Esophagus (tissue), 2 donors: ENCODE data around the gene WNT9A. TPM values are rescaled to one million over a fixed set of nuclear protein-coding genes. Genes with fewer than 3 reads are reported as not detected.

Source experiments
- H3K27ac ChIP-seq, 2 donors: one replicate each; pipeline ENCODE4 v1.5.1; 2013; ENCODE audit warnings: low read depth in 2 of 2, mild to moderate bottlenecking in 2 of 2, inconsistent platforms in 1 of 2, low read length in 1 of 2, moderate library complexity in 1 of 2
- H3K27me3 ChIP-seq, 2 donors: one replicate each; pipeline ENCODE4 v1.6.1; 2013; ENCODE audit warnings: low read length in 2 of 2, control low read depth in 1 of 2, mild to moderate bottlenecking in 1 of 2; ENCODE audit not compliant: insufficient read depth in 2 of 2, control insufficient read depth in 1 of 2
- H3K36me3 ChIP-seq, 2 donors: one replicate each; pipeline ENCODE4 v1.6.1; 2013; ENCODE audit warnings: low read length in 1 of 2; ENCODE audit not compliant: control insufficient read depth in 2 of 2, insufficient read depth in 2 of 2
- H3K4me1 ChIP-seq, 2 donors: one replicate each; pipeline ENCODE4 v1.6.1; 2013; ENCODE audit warnings: low read length in 1 of 2; ENCODE audit not compliant: control insufficient read depth in 2 of 2, insufficient read depth in 2 of 2
- H3K4me3 ChIP-seq, 2 donors: one replicate each; pipeline ENCODE4 v1.5.1; 2013; ENCODE audit warnings: low read length in 2 of 2, mild to moderate bottlenecking in 2 of 2, low read depth in 1 of 2, moderate library complexity in 1 of 2
- H3K9me3 ChIP-seq, 2 donors: one replicate each; pipeline ENCODE4 v1.6.1; 2013; ENCODE audit warnings: mild to moderate bottlenecking in 2 of 2, low read depth in 1 of 2, low read length in 1 of 2, moderate library complexity in 1 of 2; ENCODE audit not compliant: control insufficient read depth in 2 of 2, insufficient read depth in 1 of 2
- WGBS, 2 donors: extraction: QIAGEN DNeasy Blood & Tissue Kit; methylation state at CpG; one replicate each; pipeline ENCODE4 v1.1.7; 2013; 5-methylcytosine and 5-hydroxymethylcytosine counted together
- polyA plus RNA-seq, 2 donors: library from polyadenylated mRNA; stranded (reverse); fragments of 200-250 nt; gene quantifications; one replicate each; pipeline ENCODE4 v1.2.3, GENCODE V29; 2013
- donor health status: healthy with polysubstance abuse.
- donor health status: Bipolar disorder and iron deficiency.

The WNT9A gene
- polyA plus RNA-seq, 2 donors = 2.3 to 3.6 TPM

- H3K27ac ChIP-seq = no peak overlapping the region
- peaks cover 0 to 21% of the 10 kb centered on the region in 2 donors for H3K4me1 ChIP-seq
- H3K9me3 ChIP-seq = peaks cover 0 to 3% of the 10 kb centered on the region in 2 donors
- no peak overlapping the region for H3K4me3 ChIP-seq
- 53 to 74% methylated on average over 36 to 38 of the region's 38 CpGs for WGBS, 2 donors
- H3K27me3 ChIP-seq = no peaks in the 10 kb centered on the region
- peaks cover 0 to 18% of the 10 kb centered on the region in 2 donors for H3K36me3 ChIP-seq
These were observed 22.7 kb downstream of the WNT9A start for GRCh38 chr1:227924833-227925574.

DNA sequence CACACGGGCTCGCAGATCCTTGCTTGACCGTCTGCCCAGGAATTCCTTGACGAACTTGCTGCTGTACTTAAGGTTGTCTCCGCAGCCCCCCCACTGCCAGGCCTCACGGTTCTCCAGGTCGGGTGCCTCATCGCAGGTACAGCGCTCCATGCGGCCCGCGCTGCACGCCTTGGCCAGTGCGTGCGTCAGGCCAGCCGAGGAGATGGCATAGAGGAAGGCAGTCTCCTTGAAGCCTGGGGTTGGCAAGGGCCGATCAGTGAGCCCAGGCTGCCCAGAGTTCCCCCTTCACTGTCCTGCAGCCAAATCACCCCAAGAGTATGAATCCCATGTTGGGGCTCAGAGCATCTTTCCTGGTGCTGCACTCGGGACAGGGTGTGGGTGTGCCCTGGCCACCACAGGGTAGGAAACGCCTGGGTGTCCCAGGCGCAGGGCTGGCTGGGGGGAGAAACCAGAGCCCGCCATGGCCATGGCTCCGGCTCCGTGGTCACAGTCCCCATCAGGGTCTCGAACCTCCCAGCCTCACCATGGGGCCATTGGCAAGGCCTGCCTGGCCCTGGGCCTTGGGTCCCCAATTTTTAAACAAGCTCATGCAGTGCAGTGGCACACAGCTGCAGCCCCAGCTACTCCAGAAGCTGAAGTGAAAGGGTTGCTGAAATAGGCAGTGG, 23.4 kb downstream of the WNT9A start:
- H3K36me3 ChIP-seq = peaks cover 0 to 18% of the 10 kb centered on the region in 2 donors
- no peaks in the 10 kb centered on the region for H3K27me3 ChIP-seq
- 88 to 93% methylated on average over 23 to 24 of the region's 24 CpGs for WGBS, 2 donors

GRCh38 chr1:227923353-227924167, 24.2 kb downstream of the WNT9A start:
- WGBS, 2 donors = 83 to 87% methylated on average over 17 to 18 of the region's 18 CpGs
- peaks cover 0 to 21% of the 10 kb centered on the region in 2 donors for H3K4me1 ChIP-seq
- no peaks in the 10 kb centered on the region for H3K27me3 ChIP-seq
- peaks cover 0 to 18% of the 10 kb centered on the region in 2 donors for H3K36me3 ChIP-seq
- no peak overlapping the region for H3K27ac ChIP-seq
- no peak overlapping the region for H3K4me3 ChIP-seq
- H3K9me3 ChIP-seq = peaks cover 0 to 3% of the 10 kb centered on the region in 2 donors

More for the DNA sequence above, 23.4 kb downstream of the WNT9A start:
- Histone ChIP-seq H3K27ac (no peak overlapping the region), H3K4me1 (peaks cover 0 to 21% of the 10 kb centered on the region in 2 donors), H3K9me3 (peaks cover 0 to 3% of the 10 kb centered on the region in 2 donors), H3K4me3 (no peak overlapping the region)

DNA sequence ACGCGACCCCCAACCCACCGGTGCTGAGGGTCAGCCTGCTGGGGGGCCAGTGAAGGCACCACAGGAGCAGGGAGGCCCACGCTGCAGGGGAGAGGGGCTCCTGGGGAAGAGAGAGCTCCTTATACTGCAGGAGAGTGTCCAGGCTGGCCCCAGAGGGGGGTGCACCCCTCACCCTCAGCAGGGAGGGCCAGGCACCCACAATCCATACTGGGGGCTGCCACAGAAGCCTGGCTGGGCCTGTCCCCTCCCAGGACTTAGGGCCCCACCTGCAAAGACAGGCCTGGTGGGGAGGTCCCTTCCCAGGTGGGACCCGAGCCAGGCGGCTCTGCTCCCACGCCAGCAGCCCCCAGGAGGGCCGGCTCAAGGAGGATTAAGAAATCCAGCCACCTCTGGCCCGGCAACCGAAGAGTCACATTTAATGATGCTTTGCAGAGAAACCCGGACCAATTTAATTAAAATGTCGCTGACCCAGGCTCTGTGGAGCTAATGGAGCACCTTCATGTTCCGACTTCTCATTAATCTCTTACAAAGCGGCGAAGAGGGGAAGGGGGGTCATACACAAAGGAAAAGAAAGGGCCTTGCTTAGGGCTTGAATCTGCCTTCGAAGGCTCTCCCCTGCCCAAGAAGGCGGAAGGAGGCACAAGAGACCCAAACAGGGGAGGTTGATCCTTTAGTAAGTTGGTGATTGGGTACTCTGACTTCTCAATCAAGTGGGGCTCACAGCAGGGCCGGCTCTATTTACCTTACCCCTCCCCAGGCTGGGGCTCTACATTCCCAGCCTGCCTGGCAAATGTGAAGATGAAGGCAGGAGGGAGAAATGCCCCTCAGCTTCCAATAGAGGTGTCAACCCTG, 25.0 kb downstream of the WNT9A start:
- Histone ChIP-seq H3K36me3 (peaks cover 0 to 18% of the 10 kb centered on the region in 2 donors), H3K27ac (no peak overlapping the region), H3K27me3 (no peaks in the 10 kb centered on the region), H3K9me3 (peaks cover 0 to 3% of the 10 kb centered on the region in 2 donors), H3K4me1 (peaks cover 0 to 17% of the 10 kb centered on the region in 2 donors), H3K4me3 (no peak overlapping the region)
- WGBS, 2 donors = 75 to 76% methylated on average over 18 of the region's 18 CpGs

DNA sequence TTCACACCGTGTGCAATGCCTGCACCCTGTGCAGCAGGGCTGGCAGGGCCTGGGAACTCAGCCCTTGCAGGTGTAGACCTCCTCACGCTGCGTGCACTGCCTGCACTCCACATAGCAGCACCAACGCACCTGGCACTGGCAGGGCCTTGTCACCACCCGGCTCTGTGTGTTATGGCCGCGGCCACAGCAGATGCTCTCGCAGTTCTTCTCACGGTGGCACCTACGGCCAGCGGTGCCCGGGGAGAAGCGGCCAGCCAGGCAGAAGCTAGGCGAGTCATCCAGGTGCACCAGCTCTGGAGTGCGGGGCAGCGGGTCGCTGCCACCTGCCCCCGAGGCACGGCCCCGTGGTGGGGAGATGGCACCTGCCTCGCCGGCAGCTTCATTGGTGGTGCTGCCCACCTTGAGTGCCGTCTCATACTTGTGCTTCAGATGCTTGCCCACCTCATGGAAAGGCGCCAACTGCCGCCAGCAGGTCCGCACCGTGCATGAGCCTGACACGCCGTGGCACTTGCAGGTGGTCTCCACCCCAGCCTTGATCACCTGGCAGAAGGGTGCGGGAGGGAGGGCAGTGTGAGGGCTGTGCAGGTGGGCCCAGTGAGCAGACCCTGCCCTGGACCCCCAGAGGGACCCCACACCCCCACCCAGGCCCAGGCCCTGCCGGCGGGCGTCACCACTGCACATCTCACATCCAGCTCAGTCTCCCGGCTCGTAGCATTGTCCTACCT, 26.1 kb downstream of the WNT9A start:
- WGBS, 2 donors = 88 to 93% methylated on average over 35 of the region's 35 CpGs
- H3K36me3 ChIP-seq = peaks cover 0 to 18% of the 10 kb centered on the region in 2 donors
- H3K9me3 ChIP-seq = peaks cover 0 to 3% of the 10 kb centered on the region in 2 donors

DNA sequence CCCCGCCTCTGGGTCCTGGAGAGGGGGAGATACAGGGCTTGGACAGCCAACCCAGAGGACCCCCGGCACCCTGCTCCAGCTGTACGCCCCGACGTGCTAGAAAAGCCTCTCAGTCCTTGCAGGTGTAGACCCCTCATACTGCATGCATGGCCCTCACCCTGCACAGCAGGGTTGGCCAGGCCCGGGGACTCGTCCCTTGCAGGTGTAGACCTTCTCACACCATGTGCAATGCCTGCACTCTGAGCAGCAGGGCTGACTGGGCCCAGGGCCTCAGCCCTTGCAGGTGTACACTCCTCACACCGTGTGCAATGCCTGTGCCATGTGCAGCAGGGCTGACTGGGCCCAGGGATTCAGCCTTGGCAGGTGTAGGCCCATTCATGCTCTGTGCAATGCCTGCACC, 26.8 kb downstream of the WNT9A start:
- Histone ChIP-seq H3K36me3 (peaks cover 0 to 18% of the 10 kb centered on the region in 2 donors), H3K9me3 (peaks cover 0 to 3% of the 10 kb centered on the region in 2 donors), H3K27ac (no peak overlapping the region), H3K4me3 (no peak overlapping the region), H3K27me3 (no peaks in the 10 kb centered on the region), H3K4me1 (peaks cover 0 to 22% of the 10 kb centered on the region in 2 donors)
- WGBS, 2 donors = 88 to 91% methylated on average over 7 to 8 of the region's 8 CpGs

More for the DNA sequence above, 26.1 kb downstream of the WNT9A start:
- Histone ChIP-seq H3K27me3 (no peaks in the 10 kb centered on the region), H3K27ac (no peak overlapping the region), H3K4me1 (peaks cover 0 to 14% of the 10 kb centered on the region in 2 donors), H3K4me3 (no peak overlapping the region)

- Histone ChIP-seq H3K27me3 (no peaks in the 10 kb centered on the region), H3K27ac (no peak overlapping the region), H3K36me3 (peaks cover 0 to 18% of the 10 kb centered on the region in 2 donors), H3K4me3 (no peak overlapping the region), H3K9me3 (peaks cover 0 to 3% of the 10 kb centered on the region in 2 donors), H3K4me1 (peaks cover 0 to 24% of the 10 kb centered on the region in 2 donors)
- WGBS, 2 donors = 93 to 94% methylated on average over 11 of the region's 11 CpGs
These were observed 27.3 kb downstream of the WNT9A start for GRCh38 chr1:227920426-227920825.

- H3K27me3 ChIP-seq = no peaks in the 10 kb centered on the region
- peaks cover 0 to 3% of the 10 kb centered on the region in 2 donors for H3K9me3 ChIP-seq
- 55 to 68% methylated on average over 12 of the region's 12 CpGs for WGBS, 2 donors
- H3K36me3 ChIP-seq = peaks cover 0 to 18% of the 10 kb centered on the region in 2 donors
- H3K27ac ChIP-seq = no peak overlapping the region
- no peak overlapping the region for H3K4me3 ChIP-seq
- peaks cover 1 to 24% of the 10 kb centered on the region in 2 donors for H3K4me1 ChIP-seq
These were observed 27.8 kb downstream of the WNT9A start for GRCh38 chr1:227919906-227920305.
